SU-DHL-6 (cell line): ENCODE data around the gene SPDYE3.
A peak's percentile ranks its signal among the peaks of the same experiment; 100 is the strongest.

Experiments
- H2AFZ ChIP-seq: fragments of 200-600 bp; sonication (generic); 2 replicates; pipeline ENCODE4 v1.6.1; 2014; ENCODE audit warnings: low read depth, mild to moderate bottlenecking, moderate library complexity, mixed read lengths, antibody characterized with exemption, low read length; ENCODE audit not compliant: severe bottlenecking
- H3F3A ChIP-seq: fragments of 200-600 bp; shearing (Covaris generic); 2 replicates; pipeline ENCODE4 v1.6.0; 2016; ENCODE audit warnings: antibody characterized with exemption, mild to moderate bottlenecking; ENCODE audit not compliant: insufficient read depth
- H3K27ac ChIP-seq: fragments of 200-600 bp; sonication (generic); 2 replicates; pipeline ENCODE4 v1.5.1; 2016; ENCODE audit warnings: low read depth, mild to moderate bottlenecking, low read length, moderate library complexity, mixed read lengths
- H3K27me3 ChIP-seq: fragments of 200-600 bp; sonication (generic), shearing (Covaris generic); 2 replicates; pipeline ENCODE4 v1.6.0; 2014; ENCODE audit warnings: mild to moderate bottlenecking, low read length
- H3K36me3 ChIP-seq: fragments of 200-600 bp; sonication (generic); 2 replicates; pipeline ENCODE4 v1.6.1; 2014; ENCODE audit warnings: mild to moderate bottlenecking, low read length, mixed read lengths
- H3K4me2 ChIP-seq: fragments of 300-600, 200-600 bp; shearing (Covaris generic), sonication (generic); 2 replicates; pipeline ENCODE4 v1.6.0; 2014; ENCODE audit warnings: low read length, low read depth, mild to moderate bottlenecking; ENCODE audit not compliant: poor library complexity, severe bottlenecking
- H3K4me3 ChIP-seq: fragments of 200-600 bp; sonication (generic); 2 replicates; pipeline ENCODE4 v1.5.1; 2014; ENCODE audit warnings: antibody characterized with exemption, low read length, mild to moderate bottlenecking, mixed read lengths; ENCODE audit not compliant: insufficient read depth, poor library complexity, severe bottlenecking
- H3K79me2 ChIP-seq: fragments of 200-600 bp; sonication (generic); 2 replicates; pipeline ENCODE4 v1.6.1; 2014; ENCODE audit warnings: mild to moderate bottlenecking, low read length, moderate library complexity; ENCODE audit not compliant: insufficient read depth
- H3K9ac ChIP-seq: fragments of 200-600 bp; sonication (generic); 2 replicates; pipeline ENCODE4 v1.7.0; 2014; ENCODE audit warnings: mild to moderate bottlenecking, low read length
- H3K9me2 ChIP-seq: fragments of 200-600 bp; sonication (generic); replicated peaks from 2 replicates; pipeline ENCODE4 v1.6.1; 2014; ENCODE audit warnings: low read length; ENCODE audit not compliant: insufficient read depth
- H3K9me3 ChIP-seq: fragments of 200-600 bp; sonication (generic); 2 replicates; pipeline ENCODE4 v1.6.1; 2014; ENCODE audit warnings: low read length, mixed read lengths; ENCODE audit not compliant: insufficient read depth
- H4K20me1 ChIP-seq: fragments of 200-600 bp; sonication (generic); 2 replicates; pipeline ENCODE4 v1.6.1; 2014; ENCODE audit warnings: low read depth, mild to moderate bottlenecking, antibody characterized with exemption, low read length, moderate library complexity, mixed read lengths
- CTCF ChIP-seq: fragments of 200-600 bp; sonication (generic); IDR thresholded peaks from one replicate; pipeline ENCODE4 v1.5.1; 2017; ENCODE audit warnings: antibody characterized with exemption, mild to moderate bottlenecking, low read length, moderate library complexity; ENCODE audit not compliant: insufficient read depth, poor library complexity, severe bottlenecking
- EZH2phosphoT487 ChIP-seq: fragments of 200-600 bp; sonication (generic), shearing (Covaris generic); conservative IDR thresholded peaks from 2 replicates; pipeline ENCODE4 v1.6.1; 2018; ENCODE audit warnings: mild to moderate bottlenecking, antibody characterized with exemption, low read length, moderate library complexity, mixed read lengths

The SPDYE3 gene

GRCh38 chr7:100358027-100358856, 50.7 kb downstream of the SPDYE3 start, which contains the start of gene PILRB:
Gene PILRB (plus strand): TSS chr7:100358117. CDS start chr7:100358303, 186 bp downstream.
- Histone ChIP-seq H2AFZ (no peak within 1 kb of the TSS), H3K4me2 (no peak within 1 kb of the TSS), H3K4me3 (no peak within 1 kb of the TSS), H3K27ac (no peak within 1 kb of the TSS), H3F3A (peaks cover 8% of the 10 kb centered on the region; the same call in 1 of the 2 replicates), H3K79me2 (no peaks in the 10 kb centered on the region), H3K27me3 (no peaks in the 10 kb centered on the region), H3K9me3 (no peaks in the 10 kb centered on the region), H3K9me2 (no peaks in the 10 kb centered on the region), H3K9ac (no peak within 1 kb of the TSS), H4K20me1 (no peaks in the 10 kb centered on the region), H3K36me3 (peaks cover 27% of the 10 kb centered on the region; the same call in 1 of the 2 replicates)
- TF ChIP-seq EZH2phosphoT487 (no peak), CTCF (peak; percentile 20)

DNA sequence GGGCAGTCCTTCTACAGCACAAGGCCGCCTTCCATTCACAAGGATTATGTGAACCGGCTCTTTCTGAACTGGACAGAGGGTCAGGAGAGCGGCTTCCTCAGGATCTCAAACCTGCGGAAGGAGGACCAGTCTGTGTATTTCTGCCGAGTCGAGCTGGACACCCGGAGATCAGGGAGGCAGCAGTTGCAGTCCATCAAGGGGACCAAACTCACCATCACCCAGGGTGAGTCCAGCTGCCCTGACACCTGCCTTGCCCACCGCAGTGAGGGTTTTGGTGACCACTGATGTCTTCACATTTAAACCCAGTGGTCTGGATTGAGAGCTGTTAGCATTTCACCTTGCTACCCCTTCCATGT, 51.3 kb downstream of the SPDYE3 start:
- no peak overlapping the region for H2AFZ ChIP-seq
- H3K9me2 ChIP-seq: no peaks in the 10 kb centered on the region
- H3K9ac ChIP-seq: no peak overlapping the region
- peaks cover 31% of the 10 kb centered on the region; the same call in 1 of the 2 replicates for H3K36me3 ChIP-seq
- no peaks in the 10 kb centered on the region for H3K79me2 ChIP-seq
- TF ChIP-seq CTCF (no peak), EZH2phosphoT487 (no peak)
- no peak overlapping the region for H3K4me3 ChIP-seq
- no peak overlapping the region for H3K27ac ChIP-seq
- no peaks in the 10 kb centered on the region for H3K27me3 ChIP-seq
- no peaks in the 10 kb centered on the region for H3K9me3 ChIP-seq
- no peaks in the 10 kb centered on the region for H4K20me1 ChIP-seq
- H3F3A ChIP-seq: peaks cover 8% of the 10 kb centered on the region
- no peak overlapping the region for H3K4me2 ChIP-seq

DNA sequence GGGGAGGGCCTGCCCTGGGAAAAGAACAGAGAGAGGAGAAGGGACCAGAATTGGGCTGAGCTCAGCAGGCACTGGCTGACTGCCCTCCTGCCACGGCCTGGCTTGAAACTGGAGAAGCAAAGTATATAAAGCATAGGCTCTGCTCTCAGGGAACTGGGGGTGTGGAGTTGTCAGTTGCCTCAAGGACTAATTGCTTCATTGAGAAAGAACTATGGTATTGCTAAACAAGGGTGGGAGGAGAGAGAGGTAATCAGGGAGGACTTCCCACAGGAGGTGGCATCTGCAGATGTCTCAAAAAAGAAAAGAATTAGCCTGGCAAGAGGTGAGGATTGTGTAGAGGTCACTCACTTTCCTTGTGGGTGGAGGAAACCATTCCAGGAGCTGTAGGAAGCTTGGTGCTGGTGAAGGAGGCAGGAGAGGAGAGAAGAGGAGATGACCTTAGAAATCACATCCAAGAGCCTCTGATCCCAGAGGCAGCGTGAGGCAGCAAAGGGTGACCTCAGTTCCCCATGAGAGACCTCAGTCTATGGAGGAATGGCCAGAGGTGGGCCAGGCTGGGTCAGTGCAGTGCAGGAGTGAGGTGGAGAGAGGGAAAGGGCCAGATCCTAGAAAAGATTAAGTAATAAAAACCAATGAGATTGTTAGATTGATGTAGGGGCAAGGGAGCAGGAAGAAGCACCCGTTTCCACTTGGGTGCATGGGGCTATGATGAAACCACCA, 52.8 kb downstream of the SPDYE3 start:
- H3K9me2 ChIP-seq: no peaks in the 10 kb centered on the region
- H3K4me2 ChIP-seq: no peak overlapping the region
- H3K9ac ChIP-seq: no peak overlapping the region
- no peaks in the 10 kb centered on the region for H3K9me3 ChIP-seq
- no peak overlapping the region for H3K27ac ChIP-seq
- TF ChIP-seq EZH2phosphoT487 (no peak), CTCF (no peak)
- H3K4me3 ChIP-seq: no peak overlapping the region
- H2AFZ ChIP-seq: no peak overlapping the region
- no peaks in the 10 kb centered on the region for H3K27me3 ChIP-seq
- peaks cover 12% of the 10 kb centered on the region for H3F3A ChIP-seq
- H3K79me2 ChIP-seq: no peaks in the 10 kb centered on the region
- no peaks in the 10 kb centered on the region for H4K20me1 ChIP-seq
- peaks cover 27% of the 10 kb centered on the region; the same call in 1 of the 2 replicates for H3K36me3 ChIP-seq
